GM18505 (cell line): Measurements from ENCODE around the gene PFKFB3.
A peak's percentile ranks its signal among the peaks of the same experiment; 100 is the strongest.
"Not testable (repeated sequence)": the region's sequence is repeated elsewhere in the genome, so short reads cannot be mapped to it uniquely, and the experiment has no call there.

Experiments used
- ATAC-seq: cut with Tn5 transposase; IDR thresholded peaks from one replicate; pipeline ENCODE4 v1.9.1; 2021; ENCODE audit not compliant: unreplicated experiment
- POLR2A ChIP-seq: IDR thresholded peaks from 4 replicates; pipeline ENCODE4 v1.6.1; 2011; ENCODE audit warnings: borderline replicate concordance; ENCODE audit not compliant: insufficient read depth, insufficient read length; ENCODE audit errors: extremely low read depth

The PFKFB3 gene

DNA sequence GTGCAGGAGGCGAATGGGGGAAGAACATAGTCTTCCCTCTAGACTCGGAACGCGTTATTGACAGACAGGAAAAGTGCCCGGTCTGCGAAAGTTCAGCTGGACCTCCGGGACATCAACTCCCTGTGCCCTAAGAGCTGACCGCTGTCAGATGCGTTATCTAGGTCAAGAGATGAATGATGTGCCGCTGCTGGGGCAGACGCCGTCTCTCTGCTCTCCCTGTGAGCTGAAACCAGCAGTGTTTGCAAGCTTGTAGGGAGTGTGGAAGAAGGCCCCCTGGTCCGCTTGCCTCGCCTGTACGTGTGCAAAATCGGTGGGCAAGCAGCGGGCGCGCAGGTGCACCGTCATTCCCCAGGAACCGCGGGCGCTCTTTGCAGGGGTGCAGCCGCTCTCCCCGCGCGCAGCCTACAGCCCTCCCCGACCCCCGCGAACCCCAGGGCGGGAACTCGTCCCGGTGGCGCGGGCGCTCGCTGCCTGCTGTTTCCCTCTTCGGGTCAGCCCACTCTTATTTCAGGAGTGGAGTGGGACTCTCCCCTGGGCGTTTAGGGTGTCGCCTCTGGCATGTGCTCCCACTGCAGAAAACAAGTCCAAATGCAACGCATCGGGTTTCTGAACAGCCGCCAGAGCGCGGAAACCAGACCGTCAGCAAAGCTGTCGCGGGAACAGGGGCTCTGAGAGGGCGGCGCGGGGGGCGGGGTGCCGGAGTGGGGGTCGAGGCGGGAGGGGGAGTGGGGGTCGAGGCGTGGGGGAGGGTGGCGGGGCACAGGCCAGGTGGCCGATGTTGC lies 1.8 kb upstream of the PFKFB3 start:
- TF ChIP-seq POLR2A, result no peak
- ATAC-seq, result no peak

GRCh38 chr10:6201516-6201975 lies 1.2 kb upstream of the PFKFB3 start:
- ATAC-seq, result peak; percentile 51

GRCh38 chr10:6202098-6202683 lies 541 bp upstream of the PFKFB3 start:
- peak; percentile 0 for ATAC-seq
- TF ChIP-seq POLR2A, result no peak

More at GRCh38 chr10:6201516-6201975, 1.2 kb upstream of the PFKFB3 start:
- TF ChIP-seq POLR2A, result no peak

- no peak for TF ChIP-seq POLR2A
- ATAC-seq, result peak; percentile 47
Measured at GRCh38 chr10:6203331-6204062, 765 bp downstream of the PFKFB3 start.

DNA sequence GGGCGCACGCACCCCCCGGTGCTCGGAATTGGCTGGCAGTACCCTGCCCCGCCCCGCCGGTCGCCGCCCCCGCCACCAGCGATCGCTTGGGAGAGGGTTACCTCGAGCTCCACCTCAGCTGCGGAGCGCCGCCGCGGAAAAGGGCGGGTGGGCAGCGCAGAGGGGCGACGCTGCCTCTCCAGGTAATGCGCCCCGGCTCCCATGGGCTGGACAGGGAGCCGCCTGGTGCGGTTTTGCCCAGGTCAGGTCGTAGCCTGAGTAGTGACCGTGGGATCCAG lies 1.3 kb downstream of the PFKFB3 start:
- TF ChIP-seq POLR2A, result no peak

GRCh38 chr10:6204341-6205191 lies 1.8 kb downstream of the PFKFB3 start:
- TF ChIP-seq POLR2A, result no peak
- ATAC-seq, result no peak

More for the DNA sequence above, 1.3 kb downstream of the PFKFB3 start:
- no peak for ATAC-seq

GRCh38 chr10:6206486-6206885 lies 3.8 kb downstream of the PFKFB3 start:
- not testable (repeated sequence) for ATAC-seq

DNA sequence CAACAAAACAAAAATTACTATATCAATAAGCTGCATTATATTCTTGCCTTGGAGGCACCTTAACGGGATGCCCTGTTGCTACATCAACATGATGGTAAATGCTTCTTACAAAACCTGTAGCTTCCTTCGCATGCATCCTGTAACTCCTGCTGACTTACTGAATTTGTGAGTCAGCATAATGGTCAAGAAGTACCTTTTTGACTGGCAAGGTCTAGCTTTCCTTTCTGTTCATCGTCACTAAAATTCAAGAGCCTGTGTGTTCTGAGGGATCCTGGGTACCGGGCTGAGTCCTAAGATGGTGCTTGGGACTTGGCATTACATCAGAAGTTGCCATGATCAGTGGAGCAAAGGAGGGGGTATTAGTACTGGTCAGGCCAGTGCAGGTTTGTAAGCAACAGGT lies 4.9 kb downstream of the PFKFB3 start:
- no peak for TF ChIP-seq POLR2A
- ATAC-seq, result no peak

GRCh38 chr10:6208799-6209235 lies 6.1 kb downstream of the PFKFB3 start:
- ATAC-seq, result no peak
- no peak for TF ChIP-seq POLR2A

GRCh38 chr10:6211341-6211670 lies 8.6 kb downstream of the PFKFB3 start:
- TF ChIP-seq POLR2A, result no peak
- no peak for ATAC-seq

DNA sequence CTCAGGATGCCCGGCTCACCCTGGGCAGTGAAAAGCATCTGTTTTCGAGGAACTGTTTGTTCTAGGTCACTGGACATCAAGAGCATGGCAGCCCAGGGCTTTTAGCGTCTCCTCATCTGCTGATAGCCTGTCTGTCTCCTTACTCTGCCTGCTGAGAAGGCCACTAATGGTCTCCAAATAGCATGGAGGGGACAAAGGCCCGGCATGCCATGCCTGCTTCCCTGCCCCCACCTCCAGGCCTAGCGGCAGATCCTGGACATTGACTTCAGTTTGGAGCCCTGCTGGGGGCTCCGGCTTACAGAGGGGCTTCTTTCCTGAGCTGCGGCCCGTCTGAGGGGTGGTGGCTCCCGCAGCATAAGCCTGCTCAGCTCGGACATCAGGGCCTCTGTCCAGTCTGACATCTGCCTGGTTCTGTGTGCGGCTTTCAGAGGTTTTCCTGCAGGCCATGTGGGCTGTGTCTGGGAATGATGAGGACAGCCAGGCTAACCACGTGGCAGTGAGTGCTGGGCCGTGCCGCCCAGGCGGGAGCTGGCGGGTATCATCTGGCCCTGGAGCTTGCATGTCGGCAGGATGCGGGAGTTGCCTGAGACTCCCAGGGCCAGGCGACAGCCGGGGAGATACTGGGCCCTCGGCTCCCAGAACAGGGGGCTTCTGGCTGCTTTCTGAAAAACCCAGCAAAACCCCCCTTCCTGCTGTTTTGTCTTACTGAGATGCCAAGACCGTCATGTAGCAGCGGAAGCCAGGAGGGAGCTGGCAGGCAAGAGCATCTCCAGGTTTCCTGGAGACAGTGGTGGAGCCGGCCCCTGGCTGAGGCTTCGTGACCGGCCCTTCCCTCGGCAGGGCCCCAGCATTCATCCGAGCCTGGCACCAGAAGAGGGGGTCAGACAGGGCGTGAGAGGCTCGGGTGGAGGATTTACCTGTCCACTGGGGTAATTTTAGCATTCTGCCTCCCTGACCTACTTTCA lies 9.2 kb downstream of the PFKFB3 start:
- no peak for TF ChIP-seq POLR2A
- ATAC-seq, result no peak

DNA sequence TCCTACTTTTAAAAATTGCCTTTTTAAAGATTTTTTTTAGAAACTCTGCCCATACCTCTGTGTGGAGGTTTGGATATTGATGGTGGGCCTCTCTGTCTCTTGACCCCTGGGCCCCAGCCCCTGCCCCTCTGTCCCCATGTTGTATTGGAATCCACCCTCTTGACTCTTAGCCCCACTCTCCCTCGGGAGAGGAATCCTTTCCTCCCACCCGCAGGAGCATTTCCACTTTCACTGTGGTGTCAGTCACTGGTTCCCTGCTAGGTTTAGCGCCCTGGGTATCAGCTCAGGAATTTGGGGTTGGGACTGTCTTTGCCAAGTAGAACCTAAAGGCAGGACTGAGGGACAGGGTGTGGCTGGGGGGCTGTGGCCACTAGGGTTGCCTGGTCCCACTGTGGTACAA lies 10.1 kb downstream of the PFKFB3 start:
- ATAC-seq, result no peak
- no peak for TF ChIP-seq POLR2A
